Loucy (cell line): ENCODE data around the gene AHCTF1.

Experiments used
- H2AFZ ChIP-seq: fragments of 200-600 bp; sonication (generic); 2 replicates; pipeline ENCODE4 v1.6.0; 2016; ENCODE audit warnings: antibody characterized with exemption, mild to moderate bottlenecking, low read length, moderate library complexity
- H3F3A ChIP-seq: fragments of 200-600 bp; 2 replicates; pipeline ENCODE4 v1.6.0; 2016; ENCODE audit warnings: antibody characterized with exemption, low read depth, mild to moderate bottlenecking
- H3K27me3 ChIP-seq: fragments of 200-600 bp; sonication (generic); 2 replicates; pipeline ENCODE4 v1.6.1; 2014; ENCODE audit warnings: low read length, mild to moderate bottlenecking; ENCODE audit not compliant: insufficient read depth, poor library complexity, severe bottlenecking
- H3K36me3 ChIP-seq: fragments of 200-600 bp; sonication (generic); 2 replicates; pipeline ENCODE4 v1.6.1; 2016; ENCODE audit warnings: low read length; ENCODE audit not compliant: insufficient read depth
- H3K4me1 ChIP-seq: fragments of 200-600 bp; sonication (generic); 2 replicates; pipeline ENCODE4 v1.5.1; 2014; ENCODE audit warnings: low read length, mild to moderate bottlenecking; ENCODE audit not compliant: insufficient read depth, poor library complexity, severe bottlenecking
- H3K4me2 ChIP-seq: fragments of 200-600 bp; sonication (generic); 2 replicates; pipeline ENCODE4 v1.6.0; 2014; ENCODE audit warnings: antibody characterized with exemption, low read length, low read depth, mild to moderate bottlenecking; ENCODE audit not compliant: poor library complexity, severe bottlenecking
- H3K4me3 ChIP-seq: fragments of 200-600 bp; sonication (generic); 2 replicates; pipeline ENCODE4 v1.5.1; 2014; ENCODE audit warnings: low read length, mild to moderate bottlenecking, mixed read lengths; ENCODE audit not compliant: poor library complexity, severe bottlenecking
- H3K79me2 ChIP-seq: fragments of 200-600 bp; sonication (generic); 2 replicates; pipeline ENCODE4 v1.6.1; 2014; ENCODE audit warnings: low read length; ENCODE audit not compliant: insufficient read depth
- H3K9ac ChIP-seq: fragments of 200-600 bp; sonication (generic); 2 replicates; pipeline ENCODE4 v1.6.0; 2014; ENCODE audit warnings: mild to moderate bottlenecking, low read depth, low read length, moderate library complexity; ENCODE audit not compliant: poor library complexity, severe bottlenecking
- H3K9me2 ChIP-seq: fragments of 200-600 bp; sonication (generic); replicated peaks from 2 replicates; pipeline ENCODE4 v1.6.1; 2016; ENCODE audit warnings: low read depth, low read length, mixed read lengths
- H3K9me3 ChIP-seq: fragments of 200-600 bp; sonication (generic); 2 replicates; pipeline ENCODE4 v1.6.1; 2014; ENCODE audit warnings: mild to moderate bottlenecking, antibody characterized with exemption, low read length, low read depth; ENCODE audit not compliant: insufficient read depth
- H4K20me1 ChIP-seq: fragments of 200-600 bp; sonication (generic); 2 replicates; pipeline ENCODE4 v1.6.0; 2014; ENCODE audit warnings: antibody characterized with exemption, low read length, mild to moderate bottlenecking; ENCODE audit not compliant: insufficient read depth, poor library complexity, severe bottlenecking
- CTCF ChIP-seq: fragments of 200-600 bp; sonication (generic); conservative IDR thresholded peaks from 2 replicates; pipeline ENCODE4 v1.5.1; 2014; ENCODE audit warnings: mild to moderate bottlenecking, antibody characterized with exemption, low read length
- EZH2phosphoT487 ChIP-seq: fragments of 200-600 bp; IDR thresholded peaks from 2 replicates; pipeline ENCODE4 v1.6.1; 2018; ENCODE audit warnings: antibody characterized with exemption, mild to moderate bottlenecking, moderate library complexity, borderline replicate concordance

The AHCTF1 gene

GRCh38 chr1:246789454-246790339 is 142.1 kb downstream of the AHCTF1 start:
- no peaks in the 10 kb centered on the region for H3K27me3 ChIP-seq
- H3K36me3 ChIP-seq = no peaks in the 10 kb centered on the region
- no peak overlapping the region for H2AFZ ChIP-seq
- no peaks in the 10 kb centered on the region for H3K9me2 ChIP-seq
- no peaks in the 10 kb centered on the region for H4K20me1 ChIP-seq
- H3K79me2 ChIP-seq = no peaks in the 10 kb centered on the region
- no peak overlapping the region for H3K4me2 ChIP-seq
- H3K9me3 ChIP-seq = no peaks in the 10 kb centered on the region
- no peak overlapping the region for H3K4me3 ChIP-seq
- H3F3A ChIP-seq = no peaks in the 10 kb centered on the region
- peaks cover 12% of the 10 kb centered on the region for H3K4me1 ChIP-seq
- H3K9ac ChIP-seq = no peak overlapping the region
- no peak for TF ChIP-seq CTCF
- no peak for TF ChIP-seq EZH2phosphoT487
